Glutamatergic neuron (in vitro differentiated cells): Measurements from ENCODE around the gene SLC39A9. TPM values are rescaled to one million over a fixed set of nuclear protein-coding genes. Genes with fewer than 3 reads are reported as not detected.

Experiments
- DNase-seq: peaks from one replicate; pipeline ENCODE4 v3.0.0; 2022
- H3K27ac Mint-ChIP-seq: one replicate; pipeline ENCODE4 v1.8.0; 2020; ENCODE audit warnings: mild to moderate bottlenecking, mixed read lengths, inconsistent platforms; ENCODE audit not compliant: unreplicated experiment
- H3K27me3 Mint-ChIP-seq: one replicate; pipeline ENCODE4 v1.8.0; 2020; ENCODE audit warnings: mild to moderate bottlenecking, moderate library complexity, mixed read lengths, inconsistent platforms; ENCODE audit not compliant: unreplicated experiment
- H3K36me3 Mint-ChIP-seq: one replicate; pipeline ENCODE4 v1.8.0; 2020; ENCODE audit warnings: mild to moderate bottlenecking, mixed read lengths, inconsistent platforms; ENCODE audit not compliant: unreplicated experiment
- H3K4me1 Mint-ChIP-seq: one replicate; pipeline ENCODE4 v1.8.0; 2020; ENCODE audit warnings: mild to moderate bottlenecking, low read depth, mixed read lengths, inconsistent platforms; ENCODE audit not compliant: unreplicated experiment
- H3K4me3 Mint-ChIP-seq: one replicate; pipeline ENCODE4 v1.8.0; 2020; ENCODE audit warnings: mild to moderate bottlenecking, mixed read lengths, inconsistent platforms; ENCODE audit not compliant: unreplicated experiment
- H3K9me3 Mint-ChIP-seq: one replicate; pipeline ENCODE4 v1.8.0; 2020; ENCODE audit warnings: mild to moderate bottlenecking, moderate library complexity, mixed read lengths, inconsistent platforms; ENCODE audit not compliant: unreplicated experiment
- total RNA-seq: library from RNA; stranded (reverse); fragmentation: NEBNext Ultra II Directional; extraction: Animal tissue kit (Norgen Biotek cat#: 25700); gene quantifications from one replicate; pipeline ENCODE4 v1.2.1, GENCODE V29; 2021; ENCODE audit not compliant: unreplicated experiment
- TF ChIP-seq, protein P1 (sequence below): fragments of 200-600 bp; sonication (generic); IDR thresholded peaks from one replicate; pipeline ENCODE4 v1.5.0; 2021; ENCODE audit not compliant: partially characterized antibody, unreplicated experiment

The SLC39A9 gene
- total RNA-seq, 1 donor from 2014 or later, result 56.4 TPM

DNA sequence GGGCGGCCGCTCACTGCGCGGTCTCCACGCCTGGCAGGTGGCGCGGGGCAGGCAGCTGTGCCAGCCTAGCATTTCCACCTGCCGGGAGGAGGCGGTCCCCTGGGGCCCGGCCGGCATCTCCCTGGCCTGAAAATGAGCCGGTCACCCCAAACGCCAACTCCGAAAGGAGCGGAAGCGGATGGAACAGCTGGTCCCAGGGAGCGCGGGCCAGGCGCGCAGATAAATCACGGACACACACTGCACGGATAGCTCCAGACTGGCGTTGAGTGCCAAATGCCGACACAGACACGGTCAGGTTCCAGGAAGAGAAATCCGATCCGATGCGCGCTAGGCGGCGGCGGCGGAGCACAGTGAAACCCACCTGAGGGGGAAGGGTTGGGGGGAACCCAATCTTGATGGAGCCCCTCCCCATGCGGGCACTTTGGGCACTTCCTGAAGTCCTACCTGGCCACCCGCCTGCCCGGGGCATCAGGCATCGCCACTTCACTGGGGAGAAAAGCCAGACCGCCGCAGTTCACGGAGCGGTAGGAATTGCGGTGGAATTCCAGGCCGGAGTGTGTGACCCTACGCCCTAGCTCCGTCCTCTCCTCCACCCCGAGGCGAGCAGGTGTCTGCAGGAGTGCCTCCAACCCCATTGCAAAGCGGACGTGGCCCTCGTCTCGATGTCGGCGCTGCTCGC is 85.4 kb downstream of the SLC39A9 start:
- Mint-ChIP-seq H3K4me3 (peak overlapping the region; percentile 79), H3K27ac (no peak overlapping the region)
- DNase-seq, result peak; percentile 34

DNA sequence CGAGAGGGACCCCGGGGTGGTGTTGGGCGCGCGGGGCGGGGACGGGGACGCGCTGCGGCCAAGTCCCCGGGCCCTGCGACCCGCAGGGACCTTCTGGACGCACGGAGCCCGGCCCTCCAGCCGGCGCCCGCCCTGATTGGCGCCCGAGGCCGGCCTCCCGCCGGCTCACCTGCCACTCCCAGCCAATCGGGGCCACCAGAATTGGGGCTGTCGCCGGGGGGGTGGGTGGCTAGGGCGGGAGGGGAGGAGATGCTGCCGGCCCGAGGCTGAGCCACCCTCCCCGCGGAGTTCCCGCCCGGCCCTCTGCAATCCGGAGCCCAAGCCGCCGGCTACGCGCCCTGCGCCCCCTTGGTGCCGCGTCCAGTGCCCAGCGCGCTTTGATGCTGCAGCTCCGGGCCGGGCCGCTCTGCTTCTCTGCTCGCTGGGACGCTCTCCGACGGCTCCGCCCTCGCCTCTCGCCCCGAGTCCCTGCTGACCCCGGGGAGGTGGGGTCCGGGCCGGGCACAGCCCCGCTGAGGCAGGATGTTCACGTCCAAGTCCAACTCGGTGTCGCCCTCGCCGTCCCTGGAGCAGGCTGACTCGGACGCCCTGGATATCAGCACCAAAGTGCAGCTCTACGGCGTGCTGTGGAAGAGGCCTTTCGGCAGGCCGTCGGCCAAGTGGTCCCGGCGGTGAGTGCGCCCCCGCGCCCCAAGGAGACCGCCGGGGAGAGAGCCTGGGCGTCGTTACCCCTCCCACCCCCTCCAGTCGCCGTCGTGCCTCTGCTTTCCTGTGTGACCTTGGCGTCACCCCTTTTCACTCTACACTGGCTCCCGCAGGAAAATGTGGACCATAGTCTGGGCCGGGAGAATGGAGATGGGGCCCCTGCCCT is 86.2 kb downstream of the SLC39A9 start, which contains the start of gene PLEKHD1:
Gene PLEKHD1, plus strand, starts transcription at position 285 of the 871 bp plus-strand sequence. Its CDS starts 238 bp downstream, at position 523.
- TF ChIP-seq, protein P1, sequence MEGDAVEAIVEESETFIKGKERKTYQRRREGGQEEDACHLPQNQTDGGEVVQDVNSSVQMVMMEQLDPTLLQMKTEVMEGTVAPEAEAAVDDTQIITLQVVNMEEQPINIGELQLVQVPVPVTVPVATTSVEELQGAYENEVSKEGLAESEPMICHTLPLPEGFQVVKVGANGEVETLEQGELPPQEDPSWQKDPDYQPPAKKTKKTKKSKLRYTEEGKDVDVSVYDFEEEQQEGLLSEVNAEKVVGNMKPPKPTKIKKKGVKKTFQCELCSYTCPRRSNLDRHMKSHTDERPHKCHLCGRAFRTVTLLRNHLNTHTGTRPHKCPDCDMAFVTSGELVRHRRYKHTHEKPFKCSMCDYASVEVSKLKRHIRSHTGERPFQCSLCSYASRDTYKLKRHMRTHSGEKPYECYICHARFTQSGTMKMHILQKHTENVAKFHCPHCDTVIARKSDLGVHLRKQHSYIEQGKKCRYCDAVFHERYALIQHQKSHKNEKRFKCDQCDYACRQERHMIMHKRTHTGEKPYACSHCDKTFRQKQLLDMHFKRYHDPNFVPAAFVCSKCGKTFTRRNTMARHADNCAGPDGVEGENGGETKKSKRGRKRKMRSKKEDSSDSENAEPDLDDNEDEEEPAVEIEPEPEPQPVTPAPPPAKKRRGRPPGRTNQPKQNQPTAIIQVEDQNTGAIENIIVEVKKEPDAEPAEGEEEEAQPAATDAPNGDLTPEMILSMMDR, result no peak
- Mint-ChIP-seq H3K36me3 (peaks cover 7% of the 10 kb centered on the region), H3K4me1 (peaks cover 8% of the 10 kb centered on the region), H3K9me3 (peaks cover 11% of the 10 kb centered on the region), H3K4me3 (peak within 1 kb of the TSS; percentile 79), H3K27me3 (peaks cover 19% of the 10 kb centered on the region), H3K27ac (no peak within 1 kb of the TSS)
- peak; percentile 37 for DNase-seq

More for the DNA sequence above, 85.4 kb downstream of the SLC39A9 start:
- Mint-ChIP-seq H3K27me3 (peaks cover 22% of the 10 kb centered on the region), H3K4me1 (peaks cover 8% of the 10 kb centered on the region), H3K9me3 (peaks cover 11% of the 10 kb centered on the region), H3K36me3 (peaks cover 7% of the 10 kb centered on the region)
- TF ChIP-seq, protein P1, result no peak

DNA sequence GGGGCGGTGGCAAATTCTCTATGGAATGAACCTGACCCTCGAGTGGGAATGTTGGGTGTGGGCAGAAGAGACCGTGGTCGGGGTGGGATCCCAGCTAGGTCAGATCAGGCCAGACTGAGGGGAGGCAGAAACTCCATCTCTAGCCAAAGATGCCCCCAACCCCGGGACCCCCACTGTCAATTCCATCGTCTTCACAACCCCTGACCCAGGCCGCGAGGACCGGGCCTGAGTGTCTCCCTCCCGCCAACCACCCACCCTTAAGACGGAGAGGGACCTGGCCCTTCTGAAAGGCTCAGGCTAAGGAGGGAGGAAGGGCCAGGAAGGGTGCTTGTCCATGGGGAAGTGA is 86.8 kb downstream of the SLC39A9 start:
- Mint-ChIP-seq H3K27me3 (peaks cover 19% of the 10 kb centered on the region), H3K4me1 (peaks cover 8% of the 10 kb centered on the region), H3K27ac (no peak overlapping the region), H3K4me3 (no peak overlapping the region), H3K9me3 (peaks cover 11% of the 10 kb centered on the region), H3K36me3 (peaks cover 7% of the 10 kb centered on the region)
- DNase-seq, result no peak
- TF ChIP-seq, protein P1, result no peak

DNA sequence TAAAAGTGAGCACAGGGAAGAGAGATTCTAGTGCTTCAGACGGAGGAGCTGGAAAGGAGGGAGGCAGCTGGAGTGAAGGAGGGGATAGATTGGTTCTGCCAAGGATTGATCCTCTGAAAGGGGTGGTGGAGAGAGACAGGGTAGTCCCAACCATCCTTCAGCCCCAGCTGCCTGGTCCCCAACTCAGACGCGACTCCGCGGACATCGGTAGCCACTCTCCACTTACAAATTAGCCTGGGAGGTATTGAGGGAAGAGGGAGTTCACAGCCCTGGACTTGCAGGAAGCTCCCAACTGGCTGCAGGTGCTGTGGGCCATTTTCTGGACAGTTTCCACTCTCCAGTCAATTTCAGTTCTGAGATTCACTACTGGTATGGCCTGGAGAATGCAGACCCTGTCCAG is 87.2 kb downstream of the SLC39A9 start:
- Mint-ChIP-seq H3K27me3 (peaks cover 19% of the 10 kb centered on the region), H3K4me3 (no peak overlapping the region), H3K36me3 (peaks cover 7% of the 10 kb centered on the region), H3K9me3 (peaks cover 11% of the 10 kb centered on the region), H3K4me1 (peaks cover 8% of the 10 kb centered on the region), H3K27ac (no peak overlapping the region)
- TF ChIP-seq, protein P1, result no peak
- no peak for DNase-seq

DNA sequence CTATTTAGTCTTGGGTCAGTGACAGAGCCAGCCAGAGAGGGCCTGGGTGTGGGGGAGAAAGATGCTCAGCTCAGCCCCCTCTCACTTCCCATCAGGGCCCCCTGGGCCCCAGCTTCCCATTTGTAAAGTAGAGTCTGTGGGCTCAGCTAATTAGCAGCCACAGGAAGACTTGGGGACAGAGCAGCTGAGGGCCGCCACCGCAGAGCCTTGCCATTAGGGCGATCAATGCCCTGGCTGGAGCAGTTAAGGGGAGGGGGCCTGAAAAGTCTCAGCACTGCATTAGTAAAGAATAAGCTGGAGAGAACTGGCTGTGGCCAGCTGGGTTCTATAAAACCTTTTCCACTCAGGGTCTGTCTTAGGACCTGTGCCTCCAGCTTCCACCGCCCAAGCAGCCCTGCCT is 88.7 kb downstream of the SLC39A9 start:
- Mint-ChIP-seq H3K27ac (peak overlapping the region; percentile 76), H3K9me3 (peaks cover 11% of the 10 kb centered on the region), H3K4me3 (peak overlapping the region; percentile 8), H3K4me1 (peaks cover 8% of the 10 kb centered on the region), H3K36me3 (peaks cover 12% of the 10 kb centered on the region), H3K27me3 (peaks cover 16% of the 10 kb centered on the region)
- TF ChIP-seq, protein P1, result no peak
- peak; percentile 72 for DNase-seq
